Esophagus muscularis mucosa (tissue), 4 donors: Measurements from ENCODE around the gene DHRS9.

ENCODE experiments used
- CTCF ChIP-seq, 3 experiments: fragments of 200-600 bp in 2 of 3; fragments of 450-650 bp in 1 of 3; sonication (generic) in 2 of 3; IDR thresholded peaks; one replicate each; pipeline ENCODE4 v1.5.1; 2017 to 2019; ENCODE audit warnings: antibody characterized with exemption in 3 of 3, mild to moderate bottlenecking in 2 of 3, moderate library complexity in 1 of 3
- EP300 ChIP-seq: sonication (generic); formaldehyde crosslinking; IDR thresholded peaks from one replicate; pipeline ENCODE4 v1.6.1; 2017; ENCODE audit warnings: antibody characterized with exemption
- POLR2AphosphoS5 ChIP-seq, 2 donors: sonication (generic); formaldehyde crosslinking; IDR thresholded peaks; one replicate each; pipeline ENCODE4 v1.6.1; 2017; ENCODE audit warnings: antibody characterized with exemption in 2 of 2

GRCh38 chr2:169081551-169081950 is 12.2 kb downstream of the DHRS9 start:
- TF ChIP-seq POLR2AphosphoS5 (IDR thresholded peaks at IDR 0.05) (no peak), EP300 (no peak), CTCF (IDR thresholded peaks at IDR 0.05) (no peak)
